GM18507 (cell line): ENCODE results near the gene MTARC2.

ENCODE experiments used
- DNase-seq: peaks from one replicate; pipeline ENCODE4 v3.0.0; 2011; ENCODE audit warnings: low read depth; ENCODE audit not compliant: insufficient read length; ENCODE audit errors: extremely low spot score
- FAIRE-seq: peaks from 2 replicates; lab custom pipeline; 2011; peaks lifted over from hg19 to GRCh38; lab: Jason Lieb, UNC

The MTARC2 gene

GRCh38 chr1:220815409-220815808, 67.3 kb downstream of the MTARC2 start:
- no peak for FAIRE-seq

GRCh38 chr1:220817907-220818306, 69.8 kb downstream of the MTARC2 start:
- DNase-seq (no peak), FAIRE-seq (no peak)

More at GRCh38 chr1:220815409-220815808, 67.3 kb downstream of the MTARC2 start:
- no peak for DNase-seq

- FAIRE-seq: no peak
- no peak for DNase-seq
These were observed 70.5 kb downstream of the MTARC2 start for GRCh38 chr1:220818421-220819173.

GRCh38 chr1:220819467-220820026, 71.4 kb downstream of the MTARC2 start:
- DNase-seq (no peak), FAIRE-seq (no peak)

- FAIRE-seq: no peak
- no peak for DNase-seq
These were observed 76.2 kb downstream of the MTARC2 start for GRCh38 chr1:220824031-220824989.

- FAIRE-seq: no peak
- DNase-seq: no peak
These were observed 77.9 kb downstream of the MTARC2 start for GRCh38 chr1:220825819-220826551.

GRCh38 chr1:220826729-220827128, 78.6 kb downstream of the MTARC2 start:
- DNase-seq (no peak), FAIRE-seq (no peak)

- DNase-seq (no peak), FAIRE-seq (no peak)
These were observed 79.5 kb downstream of the MTARC2 start for GRCh38 chr1:220827445-220828178.

- DNase-seq (no peak), FAIRE-seq (no peak)
These were observed 80.0 kb downstream of the MTARC2 start for GRCh38 chr1:220828179-220828490.

- DNase-seq (no peak), FAIRE-seq (no peak)
These were observed 80.9 kb downstream of the MTARC2 start for GRCh38 chr1:220828950-220829586.

- DNase-seq (no peak), FAIRE-seq (no peak)
These were observed 85.3 kb downstream of the MTARC2 start for GRCh38 chr1:220833436-220833835.
